ENCODE data around the gene BLMH. TPM values are rescaled to one million over a fixed set of nuclear protein-coding genes. Genes with fewer than 3 reads are reported as not detected.

Gene BLMH
- total RNA-seq, 1 experiment from 2014 or later, result 59.0 TPM

GRCh38 chr17:30199600-30199999 is 92.1 kb downstream of the BLMH start:
- Histone ChIP-seq H3K4me3 (ENCODE audit: low read depth in 2 of 2, low read length in 2 of 2) (no peak overlapping the region), H3K9me3 (ENCODE audit: control insufficient read depth, insufficient read depth, low read depth, low read length) (no peaks in the 10 kb centered on the region), H3K27ac (ENCODE audit: low read length) (no peak overlapping the region), H3K4me1 (ENCODE audit: control insufficient read depth, insufficient read depth, low read length) (no peaks in the 10 kb centered on the region), H3K36me3 (ENCODE audit: control insufficient read depth, insufficient read depth, low read length) (no peaks in the 10 kb centered on the region), H3K27me3 (ENCODE audit: control insufficient read depth, insufficient read depth, low read length) (peaks cover 2% of the 10 kb centered on the region; the same call in 1 of the 2 replicates)
- DNase-seq (ENCODE audit: low read depth, low spot score) (no peak), ATAC-seq (no peak)
- in situ Hi-C loops (cut with HindIII; ENCODE audit: low pct_unique_long_range_greater_than_20kb, low sequenced_read_pairs), result no loop called here
- BruUV-seq (replicated peaks), result no TSS peak
- POLR2A ChIA-PET, result no interaction called here
- TF ChIP-seq CTCF (IDR thresholded peaks at IDR 0.05) (no peak), TCF7L2 (IDR thresholded peaks at IDR 0.05; ENCODE audit: low read depth, low read length) (no peak), POLR2AphosphoS5 (IDR thresholded peaks at IDR 0.05; ENCODE audit: low read depth, low read length) (no peak), REST (IDR thresholded peaks at IDR 0.05; ENCODE audit: insufficient read depth in 1 of 2, low read depth in 2 of 2, low read length in 1 of 2) (no peak), SIN3A (IDR thresholded peaks at IDR 0.05; ENCODE audit: borderline replicate concordance, insufficient read depth, low read depth, low read length) (no peak)
- intact Hi-C loops (cut with micrococcal nuclease; ENCODE audit: unreplicated experiment), result no loop called here
- CTCF ChIA-PET, result no interaction called here

Other genes with a start within 250 kb of the BLMH start
- 30.5 TPM for gene NSRP1, start 175.1 kb downstream of the BLMH start, total RNA-seq (2021; ENCODE audit: unreplicated experiment)
- gene SLC6A4, start 56.2 kb downstream of the BLMH start, total RNA-seq (2021; ENCODE audit: unreplicated experiment), result not detected
- gene TMIGD1, start 42.1 kb upstream of the BLMH start, total RNA-seq (2021; ENCODE audit: unreplicated experiment), result not detected
- 93.0 TPM for gene CPD, start 87.0 kb upstream of the BLMH start, total RNA-seq (2021; ENCODE audit: unreplicated experiment)
- gene GOSR1, start 185.5 kb upstream of the BLMH start, total RNA-seq (2021; ENCODE audit: unreplicated experiment), result 68.0 TPM

All from Panc1 (cell line).